A549 (cell line): ENCODE measurements around the gene IQCE. TPM values are rescaled to one million over a fixed set of nuclear protein-coding genes. Genes with fewer than 3 reads are reported as not detected.

Source experiments
- ATAC-seq, 2 experiments: fragments of 200-7000 bp in 1 of 2; fragments of >200 bp in 1 of 2; cut with Nextera tagmentation in 1 of 2; cut with Tn5 transposase in 1 of 2; 3 replicates each; pipeline versions ENCODE4 v1.8.0 to v1.9.1; 2018 to 2020; ENCODE audit warnings: mild to moderate bottlenecking in 1 of 2, moderate library complexity in 1 of 2
- CTCF ChIA-PET: fragments of 300-600 bp; sonication (Branson Sonifier 250); formaldehyde crosslinking; extraction: SDS; loops from one replicate; lab custom pipeline; 2021; ENCODE audit warnings: antibody characterized with exemption, inconsistent platforms; lab: Yijun Ruan, JAX
- POLR2A ChIA-PET: fragments of 350-600 bp; formaldehyde crosslinking; extraction: SDS; loops from one replicate; lab custom pipeline; 2021; ENCODE audit warnings: antibody characterized with exemption, inconsistent platforms; lab: Yijun Ruan, JAX
- DNase-seq, 2 experiments: peaks; one replicate each; pipeline versions ENCODE4 v3.0.0 to v3.0.0-alpha.2; 2011 to 2016; ENCODE audit warnings: low read depth in 1 of 2, low spot score in 1 of 2
- FAIRE-seq: peaks from 2 replicates; lab custom pipeline; 2011; peaks lifted over from hg19 to GRCh38; lab: Jason Lieb, UNC
- H3K27ac ChIP-seq, 2 experiments: fragments of >200 bp; sonication (Bioruptor Twin); formaldehyde crosslinking; 3 replicates each; pipeline ENCODE4 v1.5.1; 2016 to 2017
- H3K4me1 ChIP-seq: fragments of >200 bp; sonication (Bioruptor Twin); formaldehyde crosslinking; 3 replicates; pipeline ENCODE4 v1.6.1; 2016
- H3K4me2 ChIP-seq: fragments of >200 bp; sonication (Bioruptor Twin); formaldehyde crosslinking; 3 replicates; pipeline ENCODE4 v1.6.1; 2016
- H3K4me3 ChIP-seq: fragments of >200 bp; sonication (Bioruptor Twin); formaldehyde crosslinking; 3 replicates; pipeline ENCODE4 v1.5.1; 2016
- H3K9me3 ChIP-seq: fragments of >200 bp; sonication (Bioruptor Twin); formaldehyde crosslinking; 3 replicates; pipeline ENCODE4 v1.6.1; 2016
- CBX2 ChIP-seq: fragments of 200-600 bp; sonication (generic); IDR thresholded peaks from 2 replicates; pipeline ENCODE4 v1.6.1; 2016; ENCODE audit warnings: low read depth, mild to moderate bottlenecking, borderline replicate concordance
- CBX8 ChIP-seq: fragments of 200-600 bp; sonication (generic); IDR thresholded peaks from 2 replicates; pipeline ENCODE4 v1.6.1; 2016
- E2F6 ChIP-seq: IDR thresholded peaks from 2 replicates; pipeline ENCODE4 v1.6.1; 2012; ENCODE audit warnings: low read depth, borderline replicate concordance
- EHMT2 ChIP-seq: fragments of 200-600 bp; sonication (generic); IDR thresholded peaks from 2 replicates; pipeline ENCODE4 v1.6.1; 2016; ENCODE audit warnings: antibody characterized with exemption, low read depth, mild to moderate bottlenecking, moderate library complexity
- ELK1 ChIP-seq: fragments of 150-350 bp; IDR thresholded peaks from 2 replicates; pipeline ENCODE4 v1.6.1; 2014; ENCODE audit warnings: low read depth, mild to moderate bottlenecking, low read length
- EP300 ChIP-seq, 2 experiments: fragments of >200 bp; sonication (Bioruptor Twin); formaldehyde crosslinking; IDR thresholded peaks; 2 replicates in 1 of 2; 3 replicates in 1 of 2; pipeline ENCODE4 v1.6.1; 2016 to 2017
- FOSB ChIP-seq: fragments of 250-450 bp; sonication (Bioruptor Pico); IDR thresholded peaks from 2 replicates; pipeline ENCODE4 v1.5.0; 2020; ENCODE audit warnings: mild to moderate bottlenecking, moderate library complexity
- FOSL2 ChIP-seq, 2 experiments: fragments of 450-650 bp in 1 of 2; fragments of >200 bp in 1 of 2; sonication (Bioruptor Twin) in 1 of 2; formaldehyde crosslinking; IDR thresholded peaks; 2 replicates each; pipeline versions ENCODE4 v1.5.0 to v1.6.1; 2016 to 2020; ENCODE audit warnings: mild to moderate bottlenecking in 1 of 2, moderate library complexity in 1 of 2
- FOXS1 ChIP-seq: fragments of 250-450 bp; sonication (Bioruptor Pico); IDR thresholded peaks from 2 replicates; pipeline ENCODE4 v1.5.0; 2020; ENCODE audit warnings: mild to moderate bottlenecking, moderate library complexity
- GATA3 ChIP-seq: IDR thresholded peaks from 2 replicates; pipeline ENCODE4 v1.6.1; 2012; ENCODE audit warnings: borderline replicate concordance
- HDAC2 ChIP-seq: fragments of 200-600 bp; sonication (generic); IDR thresholded peaks from 2 replicates; pipeline ENCODE4 v1.6.1; 2016
- HEYL ChIP-seq: fragments of 250-450 bp; sonication (Bioruptor Pico); IDR thresholded peaks from 2 replicates; pipeline ENCODE4 v1.8.0; 2021; ENCODE audit warnings: mild to moderate bottlenecking, moderate library complexity
- HOXB5 ChIP-seq: fragments of 250-450 bp; sonication (Bioruptor Pico); IDR thresholded peaks from 2 replicates; pipeline ENCODE4 v1.5.0; 2020; ENCODE audit warnings: mild to moderate bottlenecking, moderate library complexity
- JUN ChIP-seq, 2 experiments: fragments of >200 bp; sonication (Bioruptor Twin); formaldehyde crosslinking; IDR thresholded peaks; 2 replicates in 1 of 2; 3 replicates in 1 of 2; pipeline ENCODE4 v1.6.1; 2016 to 2017
- MAFK ChIP-seq: fragments of 450-650 bp; IDR thresholded peaks from 2 replicates; pipeline ENCODE4 v1.6.1; 2014; ENCODE audit not compliant: partially characterized antibody
- MAX ChIP-seq: IDR thresholded peaks from 2 replicates; pipeline ENCODE4 v1.6.1; 2012
- MYC ChIP-seq: IDR thresholded peaks from 2 replicates; pipeline ENCODE4 v1.6.1; 2012; ENCODE audit warnings: mild to moderate bottlenecking, inconsistent platforms, low read length, improper control_type of control experiment, borderline replicate concordance
- NR3C1 ChIP-seq: fragments of >200 bp; sonication (Bioruptor Twin); formaldehyde crosslinking; IDR thresholded peaks from 3 replicates; pipeline ENCODE4 v1.6.1; 2017
- PHF8 ChIP-seq: fragments of 200-600 bp; sonication (generic); IDR thresholded peaks from 2 replicates; pipeline ENCODE4 v1.6.1; 2016; ENCODE audit warnings: low read depth, mild to moderate bottlenecking, antibody characterized with exemption, moderate library complexity, borderline replicate concordance
- POLR2A ChIP-seq: IDR thresholded peaks from 2 replicates; pipeline ENCODE4 v1.6.1; 2012; ENCODE audit warnings: mild to moderate bottlenecking, low read length
- POLR2AphosphoS2 ChIP-seq: conservative IDR thresholded peaks from 2 replicates; pipeline ENCODE4 v1.6.1; 2012; ENCODE audit warnings: low read length, improper control_type of control experiment, inconsistent platforms
- RCOR1 ChIP-seq: fragments of 150-350 bp; IDR thresholded peaks from 2 replicates; pipeline ENCODE4 v1.6.1; 2014; ENCODE audit warnings: antibody characterized with exemption, low read length, low read depth
- SMC3 ChIP-seq: fragments of >200 bp; sonication (Bioruptor Twin); formaldehyde crosslinking; IDR thresholded peaks from 3 replicates; pipeline ENCODE4 v1.6.1; 2018; ENCODE audit warnings: inconsistent platforms
- SREBF2 ChIP-seq: fragments of 450-650 bp; IDR thresholded peaks from 2 replicates; pipeline ENCODE4 v1.6.1; 2014; ENCODE audit warnings: mild to moderate bottlenecking, moderate library complexity
- ZFP36 ChIP-seq: fragments of 450-650 bp; IDR thresholded peaks from 2 replicates; pipeline ENCODE4 v1.6.1; 2014; ENCODE audit warnings: borderline replicate concordance; ENCODE audit not compliant: partially characterized antibody
- ZNF302 ChIP-seq: fragments of 250-450 bp; sonication (Bioruptor Pico); IDR thresholded peaks from 2 replicates; pipeline ENCODE4 v1.9.0; 2021; ENCODE audit warnings: inconsistent platforms, mild to moderate bottlenecking, moderate library complexity
- WGBS: methylation state at CpG from one replicate; pipeline ENCODE4 v1.1.6; 2017; ENCODE audit errors: missing lambda C conversion rate; 5-methylcytosine and 5-hydroxymethylcytosine counted together
- polyA plus RNA-seq, 4 experiments: library from polyadenylated mRNA; depleted of rRNA in 3 of 4; stranded (reverse); fragments of >200 nt; fragmentation: RNase III in 1 of 4; extraction: RNeasy Plus Mini Kit Qiagen cat#74134 plus additional on column Dnase treatment in 1 of 4; gene quantifications; 2 replicates in 3 of 4; 3 replicates in 1 of 4; pipeline ENCODE4 v1.2.3, GENCODE V29; 2011 to 2017
- TF ChIP-seq, protein P1 (sequence below): fragments of 450-650 bp; IDR thresholded peaks from 2 replicates; pipeline ENCODE4 v1.6.1; 2014; ENCODE audit warnings: antibody characterized with exemption
- TF ChIP-seq, protein P2 (sequence below): fragments of 200-600 bp; sonication (generic); IDR thresholded peaks from 2 replicates; pipeline ENCODE4 v1.6.1; 2016; ENCODE audit warnings: antibody characterized with exemption, mild to moderate bottlenecking, moderate library complexity

IQCE gene
- polyA plus RNA-seq, 2 of the 4 experiments (the other 2 are of a cell fraction): 10.6 to 13.0 TPM

DNA sequence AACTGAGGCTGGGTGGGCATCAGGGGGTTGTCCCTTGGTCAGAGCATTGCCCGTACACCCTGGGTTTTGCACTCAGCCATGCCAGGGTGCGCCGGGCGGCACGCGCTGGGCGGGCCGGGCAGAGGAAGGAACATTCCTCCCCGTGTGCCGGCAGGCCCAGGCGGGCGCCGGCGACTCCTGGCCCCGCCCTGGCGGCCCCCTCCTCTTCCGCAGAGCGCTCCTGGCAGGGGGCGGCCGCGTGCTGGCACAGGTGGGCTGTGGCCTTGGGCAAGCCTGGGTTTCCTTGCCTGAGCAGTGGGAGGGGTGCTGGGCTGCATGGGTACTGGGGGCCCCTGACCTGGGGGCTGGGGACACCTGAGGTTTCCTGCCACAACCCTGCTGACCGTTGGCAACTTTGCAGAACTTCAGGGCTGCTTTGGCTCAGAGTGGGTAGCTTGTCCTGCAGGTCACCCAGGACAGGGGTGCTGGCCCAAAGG, 35.3 kb upstream of the IQCE start:
- CTCF ChIA-PET: interaction anchor here (0.9 to 1.6 kb wide), 3 partner anchors 37 to 55 kb away, joined by 3 to 4 read pairs (median 4); no protein-coding TSS in a partner anchor
- ATAC-seq: peak in 1 of 2 experiments; percentile 3; a peak in 1 of 6 replicates
- TF ChIP-seq RCOR1 (no peak), CBX2 (no peak), MYC (0 out of 2 replicates have a peak, but pooled peaks have one; percentile 11), CBX8 (no peak), MAX (peak; percentile 18; the same call in 1 of the 2 replicates), HOXB5 (no peak), E2F6 (peak; percentile 52; the same call in 1 of the 2 replicates)

DNA sequence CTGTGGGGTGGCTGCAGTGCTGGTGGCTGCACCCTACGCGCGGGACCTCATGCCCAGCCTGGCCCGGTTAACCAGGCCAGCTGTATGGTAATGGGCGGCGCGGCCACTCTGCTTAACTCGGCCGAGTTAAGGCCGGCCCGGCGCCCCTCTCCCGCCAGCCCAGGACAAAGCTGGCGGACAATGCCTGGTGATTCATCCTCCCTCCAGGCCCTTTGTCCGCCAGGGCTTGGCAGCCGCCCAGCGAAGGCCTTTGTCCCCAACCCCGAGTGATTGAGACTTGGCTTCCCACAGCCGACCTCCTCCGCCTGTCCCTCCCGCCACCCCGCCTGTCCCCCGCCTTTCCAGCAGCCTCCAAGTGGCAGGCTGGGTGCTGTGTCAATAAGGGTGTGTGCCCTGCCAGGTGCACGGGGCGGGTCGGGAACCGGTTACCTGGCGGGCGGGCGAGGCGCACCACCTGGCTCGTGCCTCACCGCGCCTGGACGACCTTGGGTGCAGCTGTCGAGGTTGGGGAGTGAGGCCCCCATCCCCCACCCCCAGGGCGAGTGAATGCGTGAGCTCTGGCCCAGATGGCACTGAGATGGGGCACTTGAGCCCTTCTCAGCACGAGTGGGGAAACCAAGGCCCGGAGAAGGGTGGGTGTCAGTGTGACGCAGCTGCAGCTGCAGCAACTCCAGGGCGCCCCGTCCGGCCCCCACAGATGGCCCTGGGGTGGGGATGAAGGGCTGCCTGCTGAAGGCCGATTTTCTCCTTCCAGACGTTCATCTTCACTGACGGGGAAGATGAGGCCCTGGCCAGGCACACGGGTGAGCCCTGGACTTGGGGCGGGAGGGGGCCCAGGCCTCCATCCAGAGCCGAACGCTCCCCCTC, 34.6 kb upstream of the IQCE start:
- CTCF ChIA-PET: interaction anchor here (0.6 to 2.2 kb wide), 6 partner anchors 13 to 55 kb away, joined by 3 to 9 read pairs (median 4); no protein-coding TSS in a partner anchor
- WGBS: 6% methylated on average over 10 of the region's 51 CpGs
- Histone ChIP-seq H3K4me2 (peak overlapping the region; percentile 99), H3K4me1 (peaks cover 89% of the 10 kb centered on the region), H3K4me3 (peak overlapping the region; percentile 25; the same call in 2 of the 3 replicates), H3K27ac (peak overlapping the region; percentile 81 to 95), H3K9me3 (no peaks in the 10 kb centered on the region)
- DNase-seq (peak; percentile 44 to 66), ATAC-seq (peak in 1 of 2 experiments; percentile 24; a peak in 3 of 6 replicates), FAIRE-seq (no peak)
- POLR2A ChIA-PET: no interaction called here
- TF ChIP-seq POLR2A: no peak; the same call in 1 of the 2 replicates
- no peak for TF ChIP-seq HEYL (CRISPR knock-in tag)
- TF ChIP-seq SREBF2: no peak
- no peak for TF ChIP-seq POLR2AphosphoS2
- TF ChIP-seq ZFP36: no peak
- TF ChIP-seq MAFK: no peak
- TF ChIP-seq HDAC2: no peak
- TF ChIP-seq, protein P1, sequence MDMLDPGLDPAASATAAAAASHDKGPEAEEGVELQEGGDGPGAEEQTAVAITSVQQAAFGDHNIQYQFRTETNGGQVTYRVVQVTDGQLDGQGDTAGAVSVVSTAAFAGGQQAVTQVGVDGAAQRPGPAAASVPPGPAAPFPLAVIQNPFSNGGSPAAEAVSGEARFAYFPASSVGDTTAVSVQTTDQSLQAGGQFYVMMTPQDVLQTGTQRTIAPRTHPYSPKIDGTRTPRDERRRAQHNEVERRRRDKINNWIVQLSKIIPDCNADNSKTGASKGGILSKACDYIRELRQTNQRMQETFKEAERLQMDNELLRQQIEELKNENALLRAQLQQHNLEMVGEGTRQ: no peak
- TF ChIP-seq MYC: 0 out of 2 replicates have a peak, but pooled peaks have one; percentile 37
- 0 out of 5 replicates have a peak, but pooled peaks of 1 of the 2 experiments have one; percentile 29 for TF ChIP-seq JUN (IDR thresholded peaks at IDR 0.05)
- no peak for TF ChIP-seq ELK1
- TF ChIP-seq EHMT2: no peak
- TF ChIP-seq FOSB (CRISPR knock-in tag): no peak
- TF ChIP-seq EP300 (IDR thresholded peaks at IDR 0.05): no peak
- TF ChIP-seq PHF8: no peak
- no peak for TF ChIP-seq FOXS1 (CRISPR knock-in tag)
- TF ChIP-seq FOSL2 (IDR thresholded peaks at IDR 0.05): no peak
- peak; percentile 69 for TF ChIP-seq FOSL2 (CRISPR knock-in tag; IDR thresholded peaks at IDR 0.05)
- 0 out of 2 replicates have a peak, but pooled peaks have one; percentile 3 for TF ChIP-seq GATA3
- TF ChIP-seq, protein P2, sequence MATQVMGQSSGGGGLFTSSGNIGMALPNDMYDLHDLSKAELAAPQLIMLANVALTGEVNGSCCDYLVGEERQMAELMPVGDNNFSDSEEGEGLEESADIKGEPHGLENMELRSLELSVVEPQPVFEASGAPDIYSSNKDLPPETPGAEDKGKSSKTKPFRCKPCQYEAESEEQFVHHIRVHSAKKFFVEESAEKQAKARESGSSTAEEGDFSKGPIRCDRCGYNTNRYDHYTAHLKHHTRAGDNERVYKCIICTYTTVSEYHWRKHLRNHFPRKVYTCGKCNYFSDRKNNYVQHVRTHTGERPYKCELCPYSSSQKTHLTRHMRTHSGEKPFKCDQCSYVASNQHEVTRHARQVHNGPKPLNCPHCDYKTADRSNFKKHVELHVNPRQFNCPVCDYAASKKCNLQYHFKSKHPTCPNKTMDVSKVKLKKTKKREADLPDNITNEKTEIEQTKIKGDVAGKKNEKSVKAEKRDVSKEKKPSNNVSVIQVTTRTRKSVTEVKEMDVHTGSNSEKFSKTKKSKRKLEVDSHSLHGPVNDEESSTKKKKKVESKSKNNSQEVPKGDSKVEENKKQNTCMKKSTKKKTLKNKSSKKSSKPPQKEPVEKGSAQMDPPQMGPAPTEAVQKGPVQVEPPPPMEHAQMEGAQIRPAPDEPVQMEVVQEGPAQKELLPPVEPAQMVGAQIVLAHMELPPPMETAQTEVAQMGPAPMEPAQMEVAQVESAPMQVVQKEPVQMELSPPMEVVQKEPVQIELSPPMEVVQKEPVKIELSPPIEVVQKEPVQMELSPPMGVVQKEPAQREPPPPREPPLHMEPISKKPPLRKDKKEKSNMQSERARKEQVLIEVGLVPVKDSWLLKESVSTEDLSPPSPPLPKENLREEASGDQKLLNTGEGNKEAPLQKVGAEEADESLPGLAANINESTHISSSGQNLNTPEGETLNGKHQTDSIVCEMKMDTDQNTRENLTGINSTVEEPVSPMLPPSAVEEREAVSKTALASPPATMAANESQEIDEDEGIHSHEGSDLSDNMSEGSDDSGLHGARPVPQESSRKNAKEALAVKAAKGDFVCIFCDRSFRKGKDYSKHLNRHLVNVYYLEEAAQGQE: no peak
- no peak for TF ChIP-seq NR3C1
- no peak for TF ChIP-seq SMC3
- peak; percentile 9; the same call in 1 of the 2 replicates for TF ChIP-seq MAX
- no peak for TF ChIP-seq ZNF302 (CRISPR knock-in tag)

More for the DNA sequence above, 35.3 kb upstream of the IQCE start:
- H3K9me3 ChIP-seq: no peaks in the 10 kb centered on the region
- POLR2A ChIA-PET: no interaction called here
- H3K4me2 ChIP-seq: peak overlapping the region; percentile 99
- FAIRE-seq (no peak), DNase-seq (no peak)
- no CpG with 5 or more reads among the region's 22 CpGs for WGBS
- H3K4me1 ChIP-seq: peaks cover 82% of the 10 kb centered on the region
- H3K27ac ChIP-seq: peak overlapping the region; percentile 81 to 95
- H3K4me3 ChIP-seq: peak overlapping the region; percentile 25; the same call in 2 of the 3 replicates
